Activated CD8-positive, alpha-beta T cell treated with anti-CD3 and anti-CD28 coated beads for 36 hours (primary cell): ENCODE data around the gene C10orf90. TPM values are rescaled to one million over a fixed set of nuclear protein-coding genes. Genes with fewer than 3 reads are reported as not detected.

Experiments used
- ATAC-seq: fragments of 200-7000 bp; cut with Tn5 transposase; one replicate; pipeline ENCODE4 v1.10.0; 2021; ENCODE audit warnings: mild to moderate bottlenecking, moderate library complexity
- CTCF ChIA-PET: fragments of 350-600 bp; sonication (Branson Sonifier 250); formaldehyde crosslinking; loops from one replicate; lab custom pipeline; 2021; ENCODE audit warnings: antibody characterized with exemption; lab: Charles Lee
- POLR2A ChIA-PET: fragments of 350-600 bp; sonication (Branson Sonifier 250); formaldehyde crosslinking; loops from one replicate; lab custom pipeline; 2021; ENCODE audit warnings: antibody characterized with exemption; lab: Charles Lee
- DNase-seq: peaks from one replicate; pipeline ENCODE4 v3.0.0-alpha.2; 2020
- H3K27ac Mint-ChIP-seq: one replicate; pipeline ENCODE4 v1.8.0; 2021; ENCODE audit warnings: mild to moderate bottlenecking, mixed read lengths
- H3K27me3 Mint-ChIP-seq: one replicate; pipeline ENCODE4 v1.8.0; 2021; ENCODE audit warnings: mixed read lengths
- H3K36me3 Mint-ChIP-seq: one replicate; pipeline ENCODE4 v1.8.0; 2021; ENCODE audit warnings: low read depth, mixed read lengths
- H3K4me1 Mint-ChIP-seq: one replicate; pipeline ENCODE4 v1.8.0; 2021; ENCODE audit warnings: low read depth, mixed read lengths
- H3K4me3 Mint-ChIP-seq: one replicate; pipeline ENCODE4 v1.8.0; 2021; ENCODE audit warnings: mild to moderate bottlenecking, moderate library complexity, mixed read lengths
- H3K9me3 Mint-ChIP-seq: one replicate; pipeline ENCODE4 v1.8.0; 2021; ENCODE audit warnings: mixed read lengths
- CTCF ChIP-seq: fragments of 200-600 bp; IDR thresholded peaks from one replicate; pipeline ENCODE4 v1.8.0; 2022; ENCODE audit warnings: antibody characterized with exemption, mild to moderate bottlenecking
- intact Hi-C: fragments of 100-400 bp; cut with micrococcal nuclease; formaldehyde crosslinking; loops from one replicate; pipeline ENCODE4 v1.10.0; 2022
- total RNA-seq, 2 experiments: library from RNA; stranded (reverse); gene quantifications; one replicate each; pipeline ENCODE4 v1.2.3, GENCODE V29; 2021

Gene C10orf90
- total RNA-seq, 2 experiments from 2014 or later, result not detected

GRCh38 chr10:126580873-126581647 is 89.4 kb downstream of the C10orf90 start:
- ChIA-PET CTCF (interaction anchor here (0.8 to 1.7 kb wide), 2 partner anchors 17 to 168 kb away, joined by 3 to 4 read pairs; no protein-coding TSS in a partner anchor), POLR2A (no interaction called here)
- TF ChIP-seq CTCF, result no peak
- no peak for DNase-seq
- no peak overlapping the region for H3K27ac Mint-ChIP-seq
- intact Hi-C loops, result no loop called here
- no peaks in the 10 kb centered on the region for H3K9me3 Mint-ChIP-seq
- H3K4me3 Mint-ChIP-seq, result no peak overlapping the region
- ATAC-seq, result no peak
- peaks cover 2% of the 10 kb centered on the region for H3K27me3 Mint-ChIP-seq
- no peaks in the 10 kb centered on the region for H3K36me3 Mint-ChIP-seq
- H3K4me1 Mint-ChIP-seq, result no peaks in the 10 kb centered on the region

GRCh38 chr10:126576336-126576735 is 94.2 kb downstream of the C10orf90 start:
- Mint-ChIP-seq H3K36me3 (no peaks in the 10 kb centered on the region), H3K4me3 (no peak overlapping the region), H3K9me3 (no peaks in the 10 kb centered on the region), H3K27ac (no peak overlapping the region), H3K4me1 (no peaks in the 10 kb centered on the region), H3K27me3 (no peaks in the 10 kb centered on the region)
- no peak for TF ChIP-seq CTCF
- ATAC-seq (no peak), DNase-seq (no peak)
- intact Hi-C loops, result no loop called here
- POLR2A ChIA-PET, result no interaction called here
- CTCF ChIA-PET, result no interaction called here

- DNase-seq (no peak), ATAC-seq (no peak)
- Mint-ChIP-seq H3K27me3 (no peaks in the 10 kb centered on the region), H3K36me3 (no peaks in the 10 kb centered on the region), H3K4me3 (no peak overlapping the region), H3K27ac (no peak overlapping the region), H3K4me1 (no peaks in the 10 kb centered on the region), H3K9me3 (peaks cover 2% of the 10 kb centered on the region)
- intact Hi-C loops, result no loop called here
- CTCF ChIA-PET, result no interaction called here
- TF ChIP-seq CTCF, result no peak
- POLR2A ChIA-PET, result no interaction called here
Measured at GRCh38 chr10:126570621-126571602, 99.6 kb downstream of the C10orf90 start.

GRCh38 chr10:126570245-126570570 is 100.3 kb downstream of the C10orf90 start:
- no peak for ATAC-seq
- intact Hi-C loops, result no loop called here
- H3K27me3 Mint-ChIP-seq, result no peaks in the 10 kb centered on the region

More at GRCh38 chr10:126570245-126570570, 100.3 kb downstream of the C10orf90 start:
- Mint-ChIP-seq H3K27ac (no peak overlapping the region), H3K4me1 (no peaks in the 10 kb centered on the region), H3K4me3 (no peak overlapping the region), H3K36me3 (no peaks in the 10 kb centered on the region), H3K9me3 (peaks cover 2% of the 10 kb centered on the region)
- CTCF ChIA-PET, result no interaction called here
- no peak for DNase-seq
- POLR2A ChIA-PET, result no interaction called here
- TF ChIP-seq CTCF, result no peak
